Measurements from ENCODE around the gene PTPRM.

The PTPRM gene

DNA sequence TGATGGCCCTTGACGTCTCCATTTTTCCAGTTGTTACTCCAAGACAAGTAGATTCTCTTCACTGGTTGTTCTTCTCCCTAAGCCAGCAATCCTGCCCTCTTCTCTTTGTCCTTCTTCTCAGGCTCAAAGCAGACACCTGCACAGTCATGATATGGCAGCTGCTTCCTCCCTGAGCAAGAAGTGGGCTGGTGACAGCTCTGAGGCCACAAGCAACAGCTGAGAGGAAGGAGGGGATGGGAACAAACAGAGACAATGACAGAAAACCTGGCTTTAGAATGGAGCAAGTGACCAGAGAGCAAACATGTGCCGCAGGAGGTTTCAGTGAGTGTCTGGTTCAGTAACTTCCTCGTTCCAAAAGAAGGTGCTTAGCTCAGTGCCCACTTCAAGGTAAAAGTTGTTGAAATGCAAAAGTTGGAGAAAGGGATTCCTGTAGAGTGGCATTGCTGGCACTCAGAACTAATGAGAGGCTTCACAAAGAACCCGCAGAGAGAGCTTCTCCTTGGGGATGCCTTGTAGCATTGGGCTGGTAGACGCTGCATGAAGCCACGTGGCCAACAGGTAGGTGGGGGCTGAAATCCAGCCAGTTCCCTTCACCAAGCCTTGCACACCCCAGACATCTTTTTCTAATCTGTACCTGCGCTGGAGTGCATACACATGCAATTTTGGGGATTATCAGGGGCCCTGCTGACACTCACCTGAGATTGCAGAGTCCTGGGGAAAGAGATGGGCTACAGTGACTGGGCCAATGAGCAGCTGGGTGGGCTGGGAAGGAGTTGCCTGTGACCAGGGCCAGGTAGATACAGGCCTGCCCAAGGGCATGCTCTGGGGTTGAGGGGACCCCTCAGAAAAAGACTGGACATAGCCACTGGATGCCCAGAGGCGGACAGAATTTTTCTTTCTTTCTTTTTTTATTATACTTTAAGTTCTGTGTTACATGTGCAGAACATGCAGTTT lies 888.8 kb downstream of the PTPRM start:
- no peak for DNase-seq

Measured in anterior cingulate cortex (tissue), 58 donors.